Central memory CD8-positive, alpha-beta T cell (primary cell): ENCODE results near the gene STK38L.

Experiments
- ATAC-seq: fragments of 150-1000 bp; cut with Tn5 transposase; replicated peaks from 2 replicates; pipeline ENCODE4 v1.10.0; 2022; ENCODE audit warnings: mild to moderate bottlenecking, moderate FRiP score, moderate number of reproducible peaks; ENCODE audit not compliant: poor library complexity, severe bottlenecking; ENCODE audit errors: extremely low read depth
- DNase-seq, 2 donors: peaks; one replicate each; pipeline ENCODE4 v3.0.0; 2021; ENCODE audit warnings: low spot score in 2 of 2
- H3K27ac Mint-ChIP-seq: one replicate; pipeline ENCODE4 v1.8.0; 2022; ENCODE audit warnings: low read depth, mild to moderate bottlenecking, moderate library complexity, mixed read lengths
- H3K27me3 Mint-ChIP-seq: one replicate; pipeline ENCODE4 v1.8.0; 2022; ENCODE audit warnings: mixed read lengths
- H3K36me3 Mint-ChIP-seq: one replicate; pipeline ENCODE4 v1.8.0; 2022; ENCODE audit warnings: mild to moderate bottlenecking, moderate library complexity, mixed read lengths; ENCODE audit not compliant: insufficient read depth
- H3K4me1 Mint-ChIP-seq: one replicate; pipeline ENCODE4 v1.8.0; 2022; ENCODE audit warnings: mixed read lengths
- H3K4me3 Mint-ChIP-seq: one replicate; pipeline ENCODE4 v1.8.0; 2022; ENCODE audit warnings: mild to moderate bottlenecking, moderate library complexity, mixed read lengths
- H3K9me3 Mint-ChIP-seq: one replicate; pipeline ENCODE4 v1.8.0; 2022; ENCODE audit warnings: mixed read lengths

STK38L gene

DNA sequence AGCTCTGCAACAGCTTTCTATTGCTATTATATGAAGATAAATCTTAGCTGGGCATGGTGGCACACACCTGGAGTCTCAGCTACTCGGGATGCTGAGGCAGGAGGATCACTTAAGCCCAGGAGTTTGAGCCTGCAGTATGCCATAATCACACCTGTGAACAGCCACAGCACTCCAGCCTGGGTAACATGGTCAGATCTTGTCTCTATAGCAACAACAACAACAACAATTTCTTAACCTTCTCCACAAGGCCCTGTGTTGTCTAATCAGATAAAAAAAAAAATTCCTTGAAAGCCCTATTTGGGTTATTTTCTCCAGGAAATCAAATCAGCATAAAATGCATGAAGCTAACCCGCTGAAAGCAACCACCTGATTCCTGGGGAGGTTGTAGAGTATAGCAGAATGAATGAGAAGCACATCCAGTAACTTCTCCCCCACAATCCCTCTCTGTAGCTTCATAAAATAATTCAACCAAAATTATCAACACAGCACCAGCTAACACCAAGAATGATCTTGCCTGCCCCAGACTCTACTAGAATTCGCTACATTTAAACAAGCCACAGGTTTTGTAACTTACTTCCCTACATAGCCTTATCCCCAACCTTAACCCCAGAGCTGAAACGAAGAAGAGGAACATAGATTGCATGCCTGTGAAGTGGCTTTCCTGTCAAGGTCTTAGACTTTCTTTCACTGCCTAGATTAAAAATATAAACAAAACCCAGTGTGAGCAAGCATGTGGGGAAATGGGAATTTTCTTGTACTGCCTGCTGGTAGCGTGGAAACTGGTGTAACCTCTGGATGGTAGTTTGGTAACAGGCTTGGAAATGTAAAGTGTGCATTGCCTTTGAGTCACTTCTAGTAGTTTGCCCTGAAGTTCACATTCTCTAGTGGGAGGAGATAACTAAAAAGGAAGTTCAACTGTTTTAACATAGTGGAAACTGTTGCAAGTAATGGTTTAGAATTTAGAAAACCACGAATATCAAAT lies 6.0 kb upstream of the STK38L start:
- ATAC-seq, result no peak
- DNase-seq, result no peak
- Mint-ChIP-seq H3K4me3 (no peak overlapping the region), H3K27me3 (peaks cover 2% of the 10 kb centered on the region), H3K27ac (peak overlapping the region; percentile 7), H3K4me1 (peaks cover 7% of the 10 kb centered on the region), H3K36me3 (peaks cover 2% of the 10 kb centered on the region), H3K9me3 (no peaks in the 10 kb centered on the region)

DNA sequence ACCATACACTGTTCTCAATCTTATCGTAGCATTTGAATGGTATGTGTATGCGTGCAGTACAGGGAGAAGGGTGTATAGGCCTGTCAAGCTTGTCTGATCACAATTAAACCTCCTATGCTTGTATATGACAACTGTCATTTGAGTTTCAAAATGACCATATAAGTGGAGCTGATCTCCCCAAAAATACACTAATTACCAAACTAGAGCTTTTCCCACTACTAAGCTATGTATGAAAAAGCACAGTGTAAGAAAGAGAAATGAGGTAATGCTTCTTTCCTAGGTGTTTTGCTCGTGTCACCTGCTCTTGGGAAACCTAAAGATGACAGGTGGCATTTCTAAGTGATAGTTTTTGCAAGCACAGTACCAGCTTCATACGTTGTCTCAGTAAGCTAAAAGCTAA lies 1.1 kb upstream of the STK38L start:
- Mint-ChIP-seq H3K36me3 (peaks cover 17% of the 10 kb centered on the region), H3K27ac (peak overlapping the region; percentile 98), H3K9me3 (no peaks in the 10 kb centered on the region), H3K4me3 (peak overlapping the region; percentile 100), H3K4me1 (peaks cover 39% of the 10 kb centered on the region), H3K27me3 (no peaks in the 10 kb centered on the region)
- ATAC-seq (no peak), DNase-seq (no peak)

DNA sequence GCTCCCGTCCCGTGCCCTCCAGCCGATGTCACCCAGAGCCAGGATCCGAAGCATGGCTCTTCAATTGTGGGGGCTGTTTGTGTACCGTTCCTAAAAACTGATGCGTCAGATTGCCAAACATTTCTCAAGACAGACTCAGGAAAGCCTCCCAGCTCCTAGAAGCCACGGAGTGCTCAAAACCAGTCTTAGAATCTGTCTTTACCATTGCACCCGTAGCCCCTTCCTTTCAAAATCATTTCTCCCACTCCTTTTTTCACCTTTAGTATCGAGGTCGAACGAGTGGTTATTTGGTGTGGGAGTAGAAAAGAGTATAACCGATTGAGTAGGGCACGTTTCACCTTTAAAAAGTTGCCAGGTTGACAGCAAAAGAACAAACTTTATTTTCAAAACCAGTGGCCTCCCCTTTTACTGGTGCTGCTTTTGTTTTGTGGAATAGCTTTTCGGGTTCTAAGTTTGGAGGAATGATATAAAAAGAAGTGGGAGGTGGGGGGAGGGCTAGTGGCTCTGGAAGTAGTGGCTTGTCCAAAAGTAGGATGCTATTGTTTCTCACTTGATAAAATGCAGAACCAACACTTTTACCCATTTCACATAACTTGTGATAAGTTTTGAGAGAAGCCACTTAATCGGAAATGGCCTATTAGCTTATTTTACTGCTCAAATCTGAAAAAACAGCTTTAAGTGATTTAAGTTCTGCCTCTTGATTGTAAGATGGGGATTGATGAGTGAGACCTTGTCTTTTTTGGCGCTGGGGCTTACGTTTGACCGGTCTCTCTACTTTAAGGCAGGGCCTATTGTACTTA lies 803 bp downstream of the STK38L start:
- no peak for DNase-seq
- H3K4me3 Mint-ChIP-seq, result peak overlapping the region; percentile 100
- no peaks in the 10 kb centered on the region for H3K27me3 Mint-ChIP-seq
- peak overlapping the region; percentile 98 for H3K27ac Mint-ChIP-seq
- H3K4me1 Mint-ChIP-seq, result peaks cover 42% of the 10 kb centered on the region
- H3K9me3 Mint-ChIP-seq, result no peaks in the 10 kb centered on the region
- ATAC-seq, result no peak
- peaks cover 17% of the 10 kb centered on the region for H3K36me3 Mint-ChIP-seq

DNA sequence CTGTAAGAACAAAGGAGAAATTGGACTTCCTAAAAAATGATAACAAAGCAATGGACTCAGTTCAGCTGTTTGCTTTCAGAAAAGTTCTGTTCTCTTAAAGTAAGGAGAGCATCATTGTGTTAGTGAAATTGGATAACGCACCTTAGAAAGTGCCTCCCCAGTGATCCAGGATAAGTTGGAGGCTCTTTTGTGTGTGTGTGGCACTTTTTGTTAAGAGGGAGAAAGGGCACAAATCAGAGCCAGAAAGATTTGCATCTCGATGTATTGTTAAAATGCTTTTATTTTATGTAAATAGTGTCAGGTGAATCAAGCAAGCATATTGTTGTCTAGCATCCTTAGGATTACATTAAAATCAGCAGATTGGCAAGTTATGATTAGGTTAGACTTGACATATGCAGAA lies 2.1 kb downstream of the STK38L start:
- Mint-ChIP-seq H3K4me3 (peak overlapping the region; percentile 100), H3K27me3 (no peaks in the 10 kb centered on the region), H3K36me3 (peaks cover 15% of the 10 kb centered on the region), H3K4me1 (peaks cover 46% of the 10 kb centered on the region), H3K27ac (no peak overlapping the region), H3K9me3 (no peaks in the 10 kb centered on the region)
- DNase-seq (no peak), ATAC-seq (no peak)

DNA sequence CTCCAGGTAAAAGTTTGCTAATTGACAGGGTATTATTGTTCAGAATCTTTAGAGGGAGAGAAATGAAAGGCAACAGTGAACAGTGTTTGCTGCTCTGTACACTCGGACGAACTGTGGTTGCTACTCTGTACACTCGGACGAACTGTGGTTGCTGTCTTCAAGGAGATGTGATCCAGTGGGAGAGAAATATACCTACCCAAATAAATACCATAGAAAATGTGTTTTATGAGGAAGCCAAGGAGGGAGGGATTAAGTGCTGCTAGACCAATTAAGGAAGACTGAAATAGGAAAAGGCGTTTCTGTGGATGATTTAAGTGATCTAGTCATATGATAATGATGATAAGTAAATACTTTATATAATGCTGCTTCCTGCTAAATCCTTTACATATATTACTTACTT lies 2.7 kb downstream of the STK38L start:
- no peaks in the 10 kb centered on the region for H3K27me3 Mint-ChIP-seq
- H3K4me3 Mint-ChIP-seq, result no peak overlapping the region
- no peak overlapping the region for H3K27ac Mint-ChIP-seq
- DNase-seq, result no peak
- peaks cover 47% of the 10 kb centered on the region for H3K4me1 Mint-ChIP-seq
- peaks cover 15% of the 10 kb centered on the region for H3K36me3 Mint-ChIP-seq
- ATAC-seq, result no peak
- no peaks in the 10 kb centered on the region for H3K9me3 Mint-ChIP-seq

DNA sequence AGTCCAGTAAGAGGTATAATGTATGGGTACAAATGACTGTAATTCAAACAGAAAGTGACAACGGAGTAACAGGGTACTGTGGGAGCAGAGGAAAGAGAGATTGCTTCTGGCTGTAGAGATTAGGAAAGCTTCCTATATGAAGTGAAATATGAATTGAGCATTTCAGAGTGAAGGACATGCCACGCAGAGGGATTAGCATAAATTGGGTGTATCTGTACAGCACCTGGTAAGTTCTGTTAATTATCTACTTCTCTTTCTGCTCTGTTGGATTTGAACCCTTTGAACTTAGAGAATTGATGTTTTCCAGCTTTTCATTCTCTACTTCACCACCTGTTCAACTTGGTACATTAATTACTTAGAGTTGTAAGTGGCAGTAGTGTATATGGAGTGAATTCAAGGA lies 8.8 kb downstream of the STK38L start:
- Mint-ChIP-seq H3K9me3 (no peaks in the 10 kb centered on the region), H3K4me3 (no peak overlapping the region), H3K27ac (no peak overlapping the region), H3K4me1 (peaks cover 37% of the 10 kb centered on the region), H3K27me3 (no peaks in the 10 kb centered on the region), H3K36me3 (no peaks in the 10 kb centered on the region)
- ATAC-seq (no peak), DNase-seq (no peak)

DNA sequence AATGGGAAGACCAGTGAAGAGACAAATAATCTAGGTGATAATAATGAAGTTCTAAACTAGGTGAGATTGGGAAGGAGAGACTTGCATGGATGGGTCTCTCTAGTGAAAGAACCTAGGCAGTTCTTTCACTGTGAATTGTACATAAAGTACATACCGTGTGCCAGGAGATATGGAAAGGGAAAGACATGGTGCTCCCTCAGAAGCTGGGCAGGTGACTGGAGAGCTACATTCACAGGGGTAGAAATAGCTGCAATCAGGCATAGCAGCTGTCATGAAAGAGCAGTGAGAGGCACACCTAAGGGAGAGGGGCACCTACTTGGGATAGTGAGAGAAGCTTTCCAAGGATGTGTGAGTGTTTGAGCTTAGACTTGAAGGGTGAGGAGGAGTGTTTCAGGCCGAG lies 9.3 kb downstream of the STK38L start:
- H3K4me3 Mint-ChIP-seq, result no peak overlapping the region
- H3K4me1 Mint-ChIP-seq, result peaks cover 33% of the 10 kb centered on the region
- no peak for ATAC-seq
- no peak overlapping the region for H3K27ac Mint-ChIP-seq
- H3K27me3 Mint-ChIP-seq, result no peaks in the 10 kb centered on the region
- no peaks in the 10 kb centered on the region for H3K9me3 Mint-ChIP-seq
- no peak for DNase-seq
- H3K36me3 Mint-ChIP-seq, result no peaks in the 10 kb centered on the region

DNA sequence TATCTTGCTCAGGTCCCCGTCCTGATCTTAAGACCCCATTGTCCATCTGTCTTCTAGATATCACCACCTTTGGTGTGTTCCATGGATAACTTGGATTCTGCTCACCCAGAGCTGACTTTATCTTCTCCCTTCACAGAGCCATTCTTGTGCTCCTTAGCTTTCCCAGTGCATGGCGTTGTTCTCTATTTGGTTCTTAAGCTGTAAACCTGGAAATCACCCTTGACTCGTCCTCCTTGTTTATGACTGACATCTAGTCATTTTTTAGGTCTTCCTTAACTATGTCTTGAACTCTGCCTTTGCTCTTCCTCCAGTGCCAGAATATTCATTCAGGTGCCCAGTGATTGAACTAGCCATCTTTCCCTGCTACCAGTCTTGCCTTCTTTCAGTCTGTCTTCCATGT lies 11.7 kb downstream of the STK38L start:
- Mint-ChIP-seq H3K4me1 (peaks cover 34% of the 10 kb centered on the region), H3K27ac (no peak overlapping the region), H3K9me3 (no peaks in the 10 kb centered on the region), H3K4me3 (no peak overlapping the region), H3K27me3 (no peaks in the 10 kb centered on the region), H3K36me3 (no peaks in the 10 kb centered on the region)
- DNase-seq (no peak), ATAC-seq (no peak)

DNA sequence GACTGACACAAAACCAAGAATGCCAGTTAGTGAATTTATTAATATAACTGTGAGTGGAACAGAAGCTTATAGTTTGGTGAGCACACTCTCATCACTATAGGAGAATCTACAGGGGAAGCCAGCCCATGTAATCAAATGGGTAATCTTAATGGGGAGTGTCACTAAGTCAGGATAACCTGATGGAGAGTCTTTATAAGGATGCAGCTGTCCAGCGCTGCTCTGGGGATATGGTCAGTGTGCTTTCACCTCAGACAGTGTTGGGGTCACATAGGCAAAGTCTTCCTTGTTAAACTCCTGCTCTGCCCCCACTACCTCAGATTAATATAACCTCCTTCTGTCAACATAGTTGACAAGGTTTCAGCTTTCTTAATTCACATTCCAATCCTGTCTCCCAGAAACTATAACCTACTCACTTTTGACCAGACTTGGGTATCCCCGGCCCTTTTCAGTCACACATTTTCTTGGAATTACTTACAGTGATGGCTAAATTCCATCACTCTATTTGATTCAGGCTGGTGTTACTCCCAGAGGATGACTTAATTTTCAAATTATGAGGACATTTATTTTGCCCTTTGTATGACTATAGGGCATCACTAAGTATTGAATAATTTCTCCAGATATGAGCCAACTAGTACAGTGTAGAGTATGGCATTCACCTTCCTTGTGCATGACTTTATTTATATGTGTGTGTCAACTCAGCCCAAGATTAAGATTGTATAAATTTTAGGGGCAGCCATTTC lies 13.2 kb downstream of the STK38L start:
- Mint-ChIP-seq H3K27me3 (no peaks in the 10 kb centered on the region), H3K27ac (no peak overlapping the region), H3K9me3 (no peaks in the 10 kb centered on the region), H3K4me3 (no peak overlapping the region), H3K36me3 (no peaks in the 10 kb centered on the region), H3K4me1 (peaks cover 38% of the 10 kb centered on the region)
- DNase-seq (no peak), ATAC-seq (no peak)

DNA sequence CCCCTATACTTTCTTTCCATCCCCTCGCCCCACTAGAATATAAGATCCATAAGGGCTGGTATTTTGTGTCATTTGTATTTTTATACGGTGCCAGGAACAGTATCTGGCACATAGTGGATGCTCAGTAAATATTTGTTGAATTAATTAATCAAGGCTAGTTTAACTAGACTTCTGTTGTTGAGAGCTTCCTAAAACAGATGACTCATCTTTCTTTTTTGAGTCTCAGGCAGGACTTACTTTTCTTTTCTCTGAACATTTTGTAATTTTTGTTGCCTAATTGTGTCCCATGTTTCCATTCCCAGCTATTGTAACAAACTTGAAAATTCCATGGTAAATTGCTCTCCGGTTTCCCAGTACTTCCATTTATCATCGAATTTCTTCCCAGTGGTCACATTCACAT lies 16.7 kb downstream of the STK38L start:
- Mint-ChIP-seq H3K9me3 (peaks cover 5% of the 10 kb centered on the region), H3K4me3 (no peak overlapping the region), H3K36me3 (no peaks in the 10 kb centered on the region), H3K27ac (no peak overlapping the region), H3K27me3 (no peaks in the 10 kb centered on the region), H3K4me1 (peaks cover 30% of the 10 kb centered on the region)
- no peak for ATAC-seq
- no peak for DNase-seq

DNA sequence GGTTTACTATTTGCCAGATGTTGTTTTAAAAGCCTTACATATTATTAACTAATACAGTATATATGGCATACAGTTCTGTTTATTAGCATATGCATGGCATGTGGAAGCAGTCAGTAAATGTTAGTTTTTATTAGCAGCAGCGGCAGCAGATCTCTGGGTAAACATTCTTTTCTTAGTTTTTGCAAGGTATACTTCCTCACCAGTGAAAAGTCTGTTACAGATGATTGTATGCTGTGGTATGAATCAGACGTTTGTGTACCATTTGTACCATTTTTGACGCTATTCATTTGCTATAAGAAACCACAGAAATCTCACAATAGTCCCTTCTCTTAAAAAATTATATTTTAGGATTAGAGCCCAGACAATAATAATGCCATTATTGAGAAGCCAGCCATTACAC lies 17.8 kb downstream of the STK38L start:
- H3K27ac Mint-ChIP-seq, result no peak overlapping the region
- ATAC-seq, result no peak
- H3K9me3 Mint-ChIP-seq, result peaks cover 5% of the 10 kb centered on the region

DNA sequence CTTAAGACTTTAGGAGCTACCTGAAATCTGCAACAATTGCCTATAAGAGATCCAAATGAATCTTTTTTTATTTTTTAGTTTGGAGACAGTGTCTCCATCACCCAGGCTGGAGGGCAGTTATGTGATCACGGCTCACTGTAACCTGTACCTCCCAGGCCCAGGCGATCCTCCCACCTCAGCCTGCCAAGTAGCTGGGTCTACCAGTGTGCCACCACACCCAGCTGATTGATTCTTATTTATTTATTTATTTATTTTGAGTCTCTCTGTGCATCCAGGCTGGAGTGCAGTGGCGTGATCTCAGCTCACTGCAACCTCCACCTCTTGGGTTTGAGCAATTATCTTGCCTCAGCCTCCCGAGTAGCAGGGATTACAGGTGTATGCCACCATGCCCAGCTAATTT lies 26.1 kb downstream of the STK38L start:
- no peaks in the 10 kb centered on the region for H3K9me3 Mint-ChIP-seq
- no peak overlapping the region for H3K4me3 Mint-ChIP-seq
- H3K36me3 Mint-ChIP-seq, result no peaks in the 10 kb centered on the region
- DNase-seq (no peak), ATAC-seq (no peak)
- peaks cover 16% of the 10 kb centered on the region for H3K4me1 Mint-ChIP-seq
- H3K27ac Mint-ChIP-seq, result no peak overlapping the region
- no peaks in the 10 kb centered on the region for H3K27me3 Mint-ChIP-seq

More for the DNA sequence above, 17.8 kb downstream of the STK38L start:
- DNase-seq, result no peak
- Mint-ChIP-seq H3K4me1 (peaks cover 27% of the 10 kb centered on the region), H3K36me3 (no peaks in the 10 kb centered on the region), H3K27me3 (no peaks in the 10 kb centered on the region), H3K4me3 (no peak overlapping the region)
